Breast epithelium (tissue), 4 donors: ENCODE data around the gene RIOK2. TPM values are rescaled to one million over a fixed set of nuclear protein-coding genes. Genes with fewer than 3 reads are reported as not detected.
A peak's percentile ranks its signal among the peaks of the same experiment; 100 is the strongest.
"Not testable (repeated sequence)": the region's sequence is repeated elsewhere in the genome, so short reads cannot be mapped to it uniquely, and the experiment has no call there.

Experiments
- DNase-seq, 2 donors: peaks; one replicate each; pipeline ENCODE4 v3.0.0-alpha.2; 2019; ENCODE audit warnings: low spot score in 2 of 2
- H3K27ac ChIP-seq, 2 donors: fragments of 200-600 bp; sonication (generic) in 1 of 2; one replicate each; pipeline ENCODE4 v1.5.1; 2016 to 2019; ENCODE audit warnings: mild to moderate bottlenecking in 1 of 2
- H3K27me3 ChIP-seq, 2 donors: fragments of 200-600 bp; sonication (generic) in 1 of 2; one replicate each; pipeline versions ENCODE4 v1.5.1 to v1.6.0; 2017 to 2019; ENCODE audit warnings: control low read depth in 1 of 2, mild to moderate bottlenecking in 1 of 2
- H3K36me3 ChIP-seq: fragments of 200-600 bp; one replicate; pipeline ENCODE4 v1.5.1; 2019
- H3K4me1 ChIP-seq, 2 donors: fragments of 200-600 bp; sonication (generic); one replicate each; pipeline ENCODE4 v1.5.1; 2016 to 2019; ENCODE audit warnings: control low read depth in 1 of 2
- H3K4me3 ChIP-seq, 3 donors: fragments of 200-600 bp; sonication (generic); 1 replicate in 2 of 3; 2 replicates in 1 of 3; pipeline ENCODE4 v1.5.1; 2016 to 2019; ENCODE audit warnings: mild to moderate bottlenecking in 3 of 3, moderate library complexity in 2 of 3
- H3K9me3 ChIP-seq, 2 donors: fragments of 200-600 bp; sonication (generic) in 1 of 2; one replicate each; pipeline ENCODE4 v1.5.1; 2016 to 2019; ENCODE audit warnings: control low read depth in 1 of 2
- CTCF ChIP-seq, 3 donors: fragments of 450-650 bp; IDR thresholded peaks; one replicate each; pipeline ENCODE4 v1.5.1; 2016 to 2017; ENCODE audit warnings: antibody characterized with exemption in 3 of 3, mild to moderate bottlenecking in 3 of 3, moderate library complexity in 3 of 3
- POLR2A ChIP-seq: fragments of 450-650 bp; IDR thresholded peaks from one replicate; pipeline ENCODE4 v1.6.1; 2016; ENCODE audit warnings: antibody characterized with exemption, mild to moderate bottlenecking, moderate library complexity
- POLR2AphosphoS5 ChIP-seq, 3 donors: sonication (generic); formaldehyde crosslinking; IDR thresholded peaks; one replicate each; pipeline ENCODE4 v1.6.1; 2017; ENCODE audit warnings: antibody characterized with exemption in 3 of 3
- intact Hi-C: fragments of 100-400 bp; cut with DNase I; formaldehyde crosslinking; loops from one replicate; pipeline ENCODE4 v1.15.1; 2023; ENCODE audit warnings: low total_unique reads
- total RNA-seq, 3 donors: library from RNA; depleted of rRNA; stranded (reverse); fragments of >200 nt; gene quantifications; one replicate each; pipeline ENCODE4 v1.1.0, GENCODE V29; 2016

RIOK2 gene
- total RNA-seq, 3 donors from 2014 or later = 23.7 to 28.5 (median 28.2) TPM

- TF ChIP-seq CTCF (IDR thresholded peaks at IDR 0.05) = no peak
- no peak for TF ChIP-seq POLR2A
- TF ChIP-seq POLR2AphosphoS5 (IDR thresholded peaks at IDR 0.05) = no peak
- H3K36me3 ChIP-seq = no peaks in the 10 kb centered on the region
- H3K9me3 ChIP-seq = peaks cover 0 to 5% of the 10 kb centered on the region in 2 donors
- H3K27me3 ChIP-seq = no peaks in the 10 kb centered on the region
- DNase-seq = no peak
- no peak overlapping the region for H3K4me3 ChIP-seq
- intact Hi-C loops = no loop called here
- H3K4me1 ChIP-seq = no peaks in the 10 kb centered on the region
- no peak overlapping the region for H3K27ac ChIP-seq
Measured at GRCh38 chr5:97194366-97194765, 11.3 kb upstream of the RIOK2 start.

GRCh38 chr5:97193355-97193688 is 10.3 kb upstream of the RIOK2 start:
- H3K27ac ChIP-seq = no peak overlapping the region

GRCh38 chr5:97192580-97193354 is 9.7 kb upstream of the RIOK2 start:
- no peaks in the 10 kb centered on the region for H3K27me3 ChIP-seq
- H3K4me1 ChIP-seq = no peaks in the 10 kb centered on the region
- TF ChIP-seq POLR2AphosphoS5 (IDR thresholded peaks at IDR 0.05) = no peak
- TF ChIP-seq POLR2A = no peak
- TF ChIP-seq CTCF (IDR thresholded peaks at IDR 0.05) = no peak
- no peak overlapping the region for H3K4me3 ChIP-seq
- H3K9me3 ChIP-seq = peaks cover 0 to 5% of the 10 kb centered on the region in 2 donors
- no peak for DNase-seq
- H3K27ac ChIP-seq = no peak overlapping the region
- intact Hi-C loops = no loop called here
- H3K36me3 ChIP-seq = no peaks in the 10 kb centered on the region

More at GRCh38 chr5:97193355-97193688, 10.3 kb upstream of the RIOK2 start:
- TF ChIP-seq POLR2A = no peak
- DNase-seq = no peak
- intact Hi-C loops = no loop called here
- peaks cover 0 to 5% of the 10 kb centered on the region in 2 donors for H3K9me3 ChIP-seq
- H3K4me1 ChIP-seq = no peaks in the 10 kb centered on the region
- no peak overlapping the region for H3K4me3 ChIP-seq
- no peaks in the 10 kb centered on the region for H3K27me3 ChIP-seq
- no peaks in the 10 kb centered on the region for H3K36me3 ChIP-seq

GRCh38 chr5:97191893-97192292 is 8.8 kb upstream of the RIOK2 start:
- H3K4me1 ChIP-seq = no peaks in the 10 kb centered on the region
- no peak overlapping the region for H3K27ac ChIP-seq
- no peak for DNase-seq
- no peaks in the 10 kb centered on the region for H3K27me3 ChIP-seq
- H3K9me3 ChIP-seq = peaks cover 0 to 5% of the 10 kb centered on the region in 2 donors
- intact Hi-C loops = no loop called here
- no peaks in the 10 kb centered on the region for H3K36me3 ChIP-seq
- H3K4me3 ChIP-seq = no peak overlapping the region
- TF ChIP-seq CTCF (IDR thresholded peaks at IDR 0.05) (no peak), POLR2A (no peak), POLR2AphosphoS5 (IDR thresholded peaks at IDR 0.05) (no peak)

- DNase-seq, intact Hi-C loops, H3K4me3 ChIP-seq, H3K27ac ChIP-seq, H3K4me1 ChIP-seq, H3K36me3 ChIP-seq, H3K27me3 ChIP-seq, H3K9me3 ChIP-seq: not testable (repeated sequence)
Measured at GRCh38 chr5:97189523-97189922, 6.5 kb upstream of the RIOK2 start.

- H3K4me1 ChIP-seq = no peaks in the 10 kb centered on the region
- H3K27ac ChIP-seq = peak overlapping the region; percentile 94 to 95
- H3K27me3 ChIP-seq = no peaks in the 10 kb centered on the region
- intact Hi-C loops = no loop called here
- H3K9me3 ChIP-seq = no peaks in the 10 kb centered on the region
- peak overlapping the region; percentile 64 to 84 (median 79) for H3K4me3 ChIP-seq
- H3K36me3 ChIP-seq = no peaks in the 10 kb centered on the region
- TF ChIP-seq CTCF (IDR thresholded peaks at IDR 0.05) = no peak
- TF ChIP-seq POLR2AphosphoS5 (IDR thresholded peaks at IDR 0.05) = no peak
- TF ChIP-seq POLR2A = no peak
- DNase-seq = no peak
Measured at GRCh38 chr5:97183930-97184213, 825 bp upstream of the RIOK2 start.
